ENCODE data around the gene SMAD7. TPM values are rescaled to one million over a fixed set of nuclear protein-coding genes. Genes with fewer than 3 reads are reported as not detected.
A peak's percentile ranks its signal among the peaks of the same experiment; 100 is the strongest.

Gene SMAD7
- total RNA-seq, 4 donors from 2014 or later = 40.1 to 69.3 (median 59.2) TPM

DNA sequence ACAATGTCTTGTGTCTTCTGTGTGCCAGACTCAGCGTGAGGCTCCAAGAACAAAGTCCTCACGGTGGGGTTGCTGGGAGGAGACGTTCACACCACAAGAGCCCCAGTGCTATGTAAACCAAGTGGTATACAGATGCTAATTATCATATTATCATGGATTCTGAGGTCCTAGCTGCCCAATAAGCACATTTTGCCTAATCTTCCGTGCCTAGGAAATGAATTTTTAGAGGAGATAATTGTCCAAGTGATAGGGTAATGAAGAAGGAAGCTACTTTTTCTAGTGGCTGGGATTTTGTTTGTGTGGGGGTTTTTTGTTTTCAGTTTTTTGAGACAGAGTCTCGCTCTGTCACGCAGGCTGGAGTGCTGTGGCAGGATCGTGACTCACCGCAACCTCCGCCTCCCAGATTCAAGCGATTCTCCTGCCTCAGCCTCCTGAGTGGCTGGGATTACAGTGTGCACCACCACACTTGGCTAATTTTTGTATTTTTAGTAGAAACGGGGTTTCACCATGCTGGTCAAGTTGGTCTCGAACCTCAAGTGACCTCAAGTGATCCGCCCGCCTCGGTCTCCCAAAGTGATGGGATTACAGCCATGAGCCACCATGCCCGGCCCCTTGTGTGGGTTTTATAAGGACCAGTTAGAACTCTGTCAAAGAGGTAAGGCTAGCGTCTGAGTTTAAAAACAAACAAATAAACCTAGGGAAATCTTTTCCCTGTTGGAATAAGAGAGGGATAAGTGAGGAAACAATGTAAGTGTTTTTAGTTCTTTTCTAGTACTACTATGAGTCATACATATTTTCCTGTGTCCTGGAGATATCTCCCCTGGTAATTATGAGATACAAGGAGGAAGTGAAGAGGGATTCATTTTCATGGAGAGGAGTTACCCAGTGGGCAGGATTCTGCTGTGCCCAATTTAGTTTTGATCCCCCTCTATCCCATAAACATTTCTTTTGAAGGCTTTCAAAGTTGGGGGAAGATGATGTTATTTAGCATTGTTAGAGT is 9.5 kb upstream of the SMAD7 start:
- no peak overlapping the region for H3K27ac ChIP-seq
- H3K36me3 ChIP-seq = no peaks in the 10 kb centered on the region
- peaks cover 14 to 32% of the 10 kb centered on the region in 2 donors for H3K4me1 ChIP-seq
- H3K4me3 ChIP-seq (replicated peaks in 1 of 3) = no peak overlapping the region
- H3K27me3 ChIP-seq = no peaks in the 10 kb centered on the region
- intact Hi-C loops (cut with DNase I) = no loop called here
- H3K9me3 ChIP-seq = no peaks in the 10 kb centered on the region
- 78 to 79% methylated on average over 17 of the region's 17 CpGs for WGBS, 2 donors
- TF ChIP-seq POLR2A (IDR thresholded peaks at IDR 0.05) = no peak
- TF ChIP-seq, protein P1, sequence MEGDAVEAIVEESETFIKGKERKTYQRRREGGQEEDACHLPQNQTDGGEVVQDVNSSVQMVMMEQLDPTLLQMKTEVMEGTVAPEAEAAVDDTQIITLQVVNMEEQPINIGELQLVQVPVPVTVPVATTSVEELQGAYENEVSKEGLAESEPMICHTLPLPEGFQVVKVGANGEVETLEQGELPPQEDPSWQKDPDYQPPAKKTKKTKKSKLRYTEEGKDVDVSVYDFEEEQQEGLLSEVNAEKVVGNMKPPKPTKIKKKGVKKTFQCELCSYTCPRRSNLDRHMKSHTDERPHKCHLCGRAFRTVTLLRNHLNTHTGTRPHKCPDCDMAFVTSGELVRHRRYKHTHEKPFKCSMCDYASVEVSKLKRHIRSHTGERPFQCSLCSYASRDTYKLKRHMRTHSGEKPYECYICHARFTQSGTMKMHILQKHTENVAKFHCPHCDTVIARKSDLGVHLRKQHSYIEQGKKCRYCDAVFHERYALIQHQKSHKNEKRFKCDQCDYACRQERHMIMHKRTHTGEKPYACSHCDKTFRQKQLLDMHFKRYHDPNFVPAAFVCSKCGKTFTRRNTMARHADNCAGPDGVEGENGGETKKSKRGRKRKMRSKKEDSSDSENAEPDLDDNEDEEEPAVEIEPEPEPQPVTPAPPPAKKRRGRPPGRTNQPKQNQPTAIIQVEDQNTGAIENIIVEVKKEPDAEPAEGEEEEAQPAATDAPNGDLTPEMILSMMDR (IDR thresholded peaks at IDR 0.05) = no peak
- no peak for DNase-seq

DNA sequence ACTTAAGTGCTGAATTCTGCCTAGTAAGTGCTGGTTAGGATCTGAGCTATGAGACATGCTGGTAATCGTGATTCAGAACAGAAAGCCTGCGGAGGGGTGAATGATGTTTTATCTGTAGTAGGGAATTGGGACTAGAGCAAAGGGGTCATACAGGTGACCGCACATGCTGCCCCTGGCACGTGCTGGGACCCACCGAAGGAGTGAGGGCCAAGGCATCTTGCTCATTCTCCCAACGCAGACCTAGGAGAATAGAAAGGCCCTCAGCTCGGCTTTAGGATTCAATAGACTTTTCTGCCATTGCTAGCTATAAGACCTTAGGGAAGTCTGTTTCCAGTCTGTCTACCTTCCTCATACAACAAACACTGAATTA is 8.8 kb upstream of the SMAD7 start:
- Histone ChIP-seq H3K27ac (no peak overlapping the region), H3K36me3 (no peaks in the 10 kb centered on the region), H3K9me3 (no peaks in the 10 kb centered on the region), H3K4me3 (replicated peaks in 1 of 3) (no peak overlapping the region), H3K27me3 (no peaks in the 10 kb centered on the region), H3K4me1 (peaks cover 14 to 38% of the 10 kb centered on the region in 2 donors)
- no peak for TF ChIP-seq POLR2A (IDR thresholded peaks at IDR 0.05)
- TF ChIP-seq, protein P1 (IDR thresholded peaks at IDR 0.05) = no peak
- intact Hi-C loops (cut with DNase I) = no loop called here
- no peak for DNase-seq
- WGBS, 2 donors = 87 to 89% methylated on average over 7 of the region's 7 CpGs

DNA sequence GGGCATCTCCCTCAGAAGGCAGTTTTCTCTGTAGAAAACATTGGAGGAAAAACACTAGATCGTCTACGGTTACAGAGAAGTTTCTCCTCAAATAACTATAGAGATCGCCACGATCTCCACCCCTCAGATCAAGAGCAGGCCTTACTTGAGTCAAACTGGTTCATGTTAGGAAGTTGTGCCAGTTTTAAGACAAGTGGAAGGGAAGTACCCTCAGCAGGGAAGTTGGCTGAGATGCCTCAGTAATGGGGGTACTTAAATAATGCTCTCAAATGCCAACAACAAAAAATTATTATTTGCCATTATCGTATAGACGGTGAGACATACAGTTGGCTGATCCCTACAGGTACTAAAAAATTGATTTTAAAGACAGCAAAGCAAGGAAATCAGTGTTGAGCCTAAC is 8.2 kb upstream of the SMAD7 start:
- Histone ChIP-seq H3K36me3 (no peaks in the 10 kb centered on the region), H3K4me3 (replicated peaks in 1 of 3) (no peak overlapping the region), H3K9me3 (no peaks in the 10 kb centered on the region), H3K27ac (peak overlapping the region in 2 of 3 donors; percentile 7 to 48), H3K4me1 (peaks cover 14 to 38% of the 10 kb centered on the region in 2 donors), H3K27me3 (no peaks in the 10 kb centered on the region)
- 55 to 57% methylated on average over 6 of the region's 6 CpGs for WGBS, 2 donors
- intact Hi-C loops (cut with DNase I) = no loop called here
- no peak for TF ChIP-seq POLR2A (IDR thresholded peaks at IDR 0.05)
- TF ChIP-seq, protein P1 (IDR thresholded peaks at IDR 0.05) = no peak
- DNase-seq = peak in 1 of 2 donors; percentile 35

DNA sequence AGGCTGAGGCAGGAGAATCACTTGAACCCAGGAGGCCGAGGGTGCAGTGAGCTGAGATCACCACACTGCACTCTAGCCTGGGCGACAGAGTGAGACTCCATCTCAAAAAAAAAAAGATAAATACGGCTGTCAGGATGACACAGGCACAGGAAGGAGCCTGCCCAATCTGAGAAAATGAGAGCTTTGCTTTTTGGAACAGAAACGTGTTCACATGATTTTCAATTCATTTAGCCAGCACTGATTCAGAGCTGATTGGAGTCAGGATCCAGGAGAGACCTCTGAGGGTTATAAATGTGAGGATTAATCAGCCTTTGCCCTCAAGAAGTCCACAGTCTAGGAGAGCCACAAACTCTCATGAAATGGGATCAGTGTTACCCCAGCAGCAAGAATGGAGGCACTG is 6.9 kb upstream of the SMAD7 start:
- no peaks in the 10 kb centered on the region for H3K9me3 ChIP-seq
- DNase-seq = no peak
- intact Hi-C loops (cut with DNase I) = no loop called here
- H3K36me3 ChIP-seq = no peaks in the 10 kb centered on the region
- 57 to 70% methylated on average over 4 of the region's 4 CpGs for WGBS, 2 donors
- H3K27me3 ChIP-seq = no peaks in the 10 kb centered on the region
- TF ChIP-seq, protein P1 (IDR thresholded peaks at IDR 0.05) = no peak
- no peak for TF ChIP-seq POLR2A (IDR thresholded peaks at IDR 0.05)
- peaks cover 21 to 47% of the 10 kb centered on the region in 2 donors for H3K4me1 ChIP-seq
- H3K27ac ChIP-seq = peak overlapping the region in 2 of 3 donors; percentile 0 to 80
- H3K4me3 ChIP-seq (replicated peaks in 1 of 3) = no peak overlapping the region

DNA sequence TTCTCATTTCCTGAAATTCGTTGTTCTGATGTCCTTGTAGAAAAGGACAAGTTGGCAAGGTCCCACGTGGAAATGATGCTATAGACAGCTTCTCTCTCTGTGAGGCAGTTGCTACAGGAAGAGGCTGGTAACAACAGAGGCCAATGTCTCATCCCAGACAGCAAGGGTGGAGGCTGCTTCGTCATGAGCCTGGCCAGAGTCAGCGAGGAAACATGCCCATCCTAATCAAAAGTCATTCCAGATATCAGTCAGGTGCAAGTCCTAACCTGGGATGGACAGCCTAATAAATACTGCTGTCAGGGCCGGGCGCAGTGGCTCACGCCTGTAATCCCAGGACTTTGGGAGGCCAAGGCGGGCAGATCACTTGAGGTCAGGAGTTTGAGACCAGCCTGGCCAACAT is 6.4 kb upstream of the SMAD7 start:
- TF ChIP-seq, protein P1 (IDR thresholded peaks at IDR 0.05) = no peak
- TF ChIP-seq POLR2A (IDR thresholded peaks at IDR 0.05) = no peak
- intact Hi-C loops (cut with DNase I) = no loop called here
- Histone ChIP-seq H3K36me3 (no peaks in the 10 kb centered on the region), H3K27ac (peak overlapping the region; percentile 36 to 80 (median 57)), H3K4me1 (peaks cover 21 to 47% of the 10 kb centered on the region in 2 donors), H3K9me3 (no peaks in the 10 kb centered on the region), H3K4me3 (replicated peaks in 1 of 3) (no peak overlapping the region), H3K27me3 (no peaks in the 10 kb centered on the region)
- 82 to 91% methylated on average over 8 of the region's 8 CpGs for WGBS, 2 donors
- no peak for DNase-seq

All from thyroid gland (tissue), 4 donors.